ENCODE measurements around the gene TTLL1. TPM values are rescaled to one million over a fixed set of nuclear protein-coding genes. Genes with fewer than 3 reads are reported as not detected.

Gene TTLL1
- total and polyA plus RNA-seq, 2 experiments from 2014 or later: 33.0 to 38.2 TPM

GRCh38 chr22:43079742-43080141, 9.4 kb downstream of the TTLL1 start:
- Histone ChIP-seq H3K4me1 (ENCODE audit: low read depth) (no peaks in the 10 kb centered on the region), H3K36me3 (no peaks in the 10 kb centered on the region), H3K4me3 (no peak overlapping the region), H3K27ac (no peak overlapping the region), H3K27me3 (no peaks in the 10 kb centered on the region), H3K9me3 (ENCODE audit: low read depth) (no peaks in the 10 kb centered on the region)
- TF ChIP-seq, protein P1, sequence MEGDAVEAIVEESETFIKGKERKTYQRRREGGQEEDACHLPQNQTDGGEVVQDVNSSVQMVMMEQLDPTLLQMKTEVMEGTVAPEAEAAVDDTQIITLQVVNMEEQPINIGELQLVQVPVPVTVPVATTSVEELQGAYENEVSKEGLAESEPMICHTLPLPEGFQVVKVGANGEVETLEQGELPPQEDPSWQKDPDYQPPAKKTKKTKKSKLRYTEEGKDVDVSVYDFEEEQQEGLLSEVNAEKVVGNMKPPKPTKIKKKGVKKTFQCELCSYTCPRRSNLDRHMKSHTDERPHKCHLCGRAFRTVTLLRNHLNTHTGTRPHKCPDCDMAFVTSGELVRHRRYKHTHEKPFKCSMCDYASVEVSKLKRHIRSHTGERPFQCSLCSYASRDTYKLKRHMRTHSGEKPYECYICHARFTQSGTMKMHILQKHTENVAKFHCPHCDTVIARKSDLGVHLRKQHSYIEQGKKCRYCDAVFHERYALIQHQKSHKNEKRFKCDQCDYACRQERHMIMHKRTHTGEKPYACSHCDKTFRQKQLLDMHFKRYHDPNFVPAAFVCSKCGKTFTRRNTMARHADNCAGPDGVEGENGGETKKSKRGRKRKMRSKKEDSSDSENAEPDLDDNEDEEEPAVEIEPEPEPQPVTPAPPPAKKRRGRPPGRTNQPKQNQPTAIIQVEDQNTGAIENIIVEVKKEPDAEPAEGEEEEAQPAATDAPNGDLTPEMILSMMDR (IDR thresholded peaks at IDR 0.05; ENCODE audit: low read depth, low read length): no peak
- no peak for DNase-seq (ENCODE audit: low read depth in 1 of 2, low spot score in 1 of 2)

DNA sequence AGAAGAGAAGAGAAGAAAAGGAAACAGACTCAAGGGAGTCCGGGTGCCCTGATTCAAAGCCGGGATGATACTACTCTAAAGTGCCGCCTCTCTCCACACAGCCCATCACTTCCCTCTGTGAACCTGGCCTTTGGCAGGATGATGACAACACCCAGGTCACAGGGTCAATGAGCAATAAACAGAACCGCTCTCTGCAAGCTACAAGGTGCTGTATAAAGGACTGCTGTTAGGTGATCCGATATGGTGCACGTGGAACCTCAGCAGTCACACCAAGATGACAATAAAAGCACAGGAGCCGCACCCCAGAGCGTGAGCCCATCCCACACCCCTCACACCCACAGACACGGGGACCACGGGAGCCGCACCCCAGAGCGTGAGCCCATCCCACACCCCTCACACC, 10.7 kb downstream of the TTLL1 start:
- Histone ChIP-seq H3K4me3 (no peak overlapping the region), H3K27ac (no peak overlapping the region), H3K36me3 (no peaks in the 10 kb centered on the region), H3K4me1 (ENCODE audit: low read depth) (no peaks in the 10 kb centered on the region), H3K27me3 (no peaks in the 10 kb centered on the region), H3K9me3 (ENCODE audit: low read depth) (no peaks in the 10 kb centered on the region)
- TF ChIP-seq, protein P1 (IDR thresholded peaks at IDR 0.05; ENCODE audit: low read depth, low read length): no peak
- no peak for DNase-seq (ENCODE audit: low read depth in 1 of 2, low spot score in 1 of 2)

DNA sequence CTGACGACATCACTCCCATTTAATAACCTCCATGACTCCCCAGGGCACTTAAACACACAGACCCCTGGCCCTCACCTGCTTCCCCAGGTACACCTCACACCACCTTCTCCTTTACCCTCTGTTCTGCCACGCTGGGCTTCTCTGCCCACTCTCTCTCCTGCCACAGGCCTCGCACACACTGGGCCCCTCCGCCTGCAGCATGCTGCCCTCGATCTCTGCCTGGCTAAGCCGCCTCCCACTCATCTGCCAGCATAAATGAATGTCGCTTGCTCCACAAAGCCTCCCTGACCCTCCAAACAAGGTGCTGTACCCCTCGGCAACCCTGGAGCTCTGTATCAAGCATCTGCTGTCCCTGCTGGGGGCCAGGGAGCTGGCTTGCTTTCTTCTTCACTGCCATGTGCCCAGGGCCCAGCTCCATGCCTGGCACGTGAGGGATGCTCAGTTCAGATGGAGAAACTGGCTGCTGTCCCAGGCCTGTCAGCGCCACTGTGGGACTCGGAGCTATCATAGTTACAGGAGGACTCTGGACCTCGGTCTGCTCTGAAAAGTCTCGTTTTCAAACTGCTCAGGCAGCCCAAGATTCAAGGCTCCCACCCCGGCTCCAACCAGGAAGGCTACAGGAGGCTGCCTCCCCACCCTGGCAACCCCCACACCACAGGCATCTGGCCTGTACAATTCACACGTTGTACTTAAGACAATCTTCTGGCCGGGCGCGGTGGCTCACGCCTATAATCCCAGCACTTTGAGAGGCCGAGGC, 11.9 kb downstream of the TTLL1 start:
- Histone ChIP-seq H3K27me3 (no peaks in the 10 kb centered on the region), H3K4me3 (no peak overlapping the region), H3K36me3 (no peaks in the 10 kb centered on the region), H3K4me1 (ENCODE audit: low read depth) (no peaks in the 10 kb centered on the region), H3K27ac (no peak overlapping the region), H3K9me3 (ENCODE audit: low read depth) (no peaks in the 10 kb centered on the region)
- TF ChIP-seq, protein P1 (IDR thresholded peaks at IDR 0.05; ENCODE audit: low read depth, low read length): no peak
- no peak for DNase-seq (ENCODE audit: low read depth in 1 of 2, low spot score in 1 of 2)

DNA sequence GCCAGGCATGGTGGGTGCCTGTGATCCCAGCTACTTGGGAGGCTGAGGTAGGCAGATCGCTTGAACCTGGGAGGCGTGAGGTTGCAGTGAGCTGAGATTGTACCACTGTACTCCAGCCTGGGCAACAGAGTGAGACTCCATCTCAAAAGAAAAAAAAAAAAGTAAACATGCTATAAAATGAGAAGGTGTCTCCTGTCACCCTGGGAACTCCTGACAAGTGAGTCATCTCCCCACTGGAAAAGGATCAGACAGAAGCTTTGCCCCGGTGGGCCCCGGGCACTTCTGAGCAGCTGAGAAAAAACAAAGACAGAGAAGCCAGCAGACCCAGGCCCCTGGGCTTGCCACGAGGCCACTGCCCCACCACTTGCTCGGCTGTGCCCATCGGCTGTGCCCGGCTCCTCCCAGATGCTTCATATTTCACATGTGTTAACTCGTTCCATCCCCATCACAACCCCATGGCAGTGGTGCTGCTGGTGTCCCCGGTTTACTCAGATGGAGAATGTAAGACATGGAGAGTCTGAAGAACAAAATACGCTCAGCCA, 22.3 kb downstream of the TTLL1 start:
- DNase-seq (ENCODE audit: low read depth in 1 of 2, low spot score in 1 of 2): no peak
- no peaks in the 10 kb centered on the region for H3K27me3 ChIP-seq
- TF ChIP-seq, protein P1 (IDR thresholded peaks at IDR 0.05; ENCODE audit: low read depth, low read length): no peak
- peaks cover 13% of the 10 kb centered on the region for H3K36me3 ChIP-seq
- no peaks in the 10 kb centered on the region for H3K9me3 ChIP-seq (ENCODE audit: low read depth)
- H3K27ac ChIP-seq: no peak overlapping the region
- no peak overlapping the region for H3K4me3 ChIP-seq
- no peaks in the 10 kb centered on the region for H3K4me1 ChIP-seq (ENCODE audit: low read depth)

GRCh38 chr22:43066134-43066533, 23.1 kb downstream of the TTLL1 start:
- TF ChIP-seq, protein P1 (IDR thresholded peaks at IDR 0.05; ENCODE audit: low read depth, low read length): no peak
- DNase-seq (ENCODE audit: low read depth in 1 of 2, low spot score in 1 of 2): no peak
- no peak overlapping the region for H3K27ac ChIP-seq

More at GRCh38 chr22:43066134-43066533, 23.1 kb downstream of the TTLL1 start:
- no peaks in the 10 kb centered on the region for H3K9me3 ChIP-seq (ENCODE audit: low read depth)
- no peaks in the 10 kb centered on the region for H3K4me1 ChIP-seq (ENCODE audit: low read depth)
- H3K4me3 ChIP-seq: no peak overlapping the region
- H3K36me3 ChIP-seq: peaks cover 13% of the 10 kb centered on the region
- no peaks in the 10 kb centered on the region for H3K27me3 ChIP-seq

Data from cardiac muscle cell (in vitro differentiated cells and primary cell).